KMS-11 (cell line): ENCODE data around the gene ZFP14.
"Not testable (repeated sequence)": the region's sequence is repeated elsewhere in the genome, so short reads cannot be mapped to it uniquely, and the experiment has no call there.

Experiments used
- H2AFZ ChIP-seq: fragments of 200-600 bp; sonication (generic); 2 replicates; pipeline ENCODE4 v1.6.1; 2016; ENCODE audit warnings: antibody characterized with exemption, mixed run types, low read depth
- H3K27ac ChIP-seq: fragments of 200-600 bp; sonication (generic); 2 replicates; pipeline ENCODE4 v1.6.1; 2016; ENCODE audit warnings: mild to moderate bottlenecking, mixed run types
- H3K27me3 ChIP-seq: fragments of 200-600 bp; sonication (generic); 2 replicates; pipeline ENCODE4 v1.6.1; 2017; ENCODE audit warnings: mild to moderate bottlenecking, low read depth, mixed run types, moderate library complexity; ENCODE audit not compliant: insufficient read depth
- H3K36me3 ChIP-seq: fragments of 200-600 bp; sonication (generic); 2 replicates; pipeline ENCODE4 v1.6.1; 2017; ENCODE audit warnings: mild to moderate bottlenecking, mixed run types; ENCODE audit not compliant: insufficient read depth
- H3K4me1 ChIP-seq: fragments of 200-600 bp; sonication (generic); 2 replicates; pipeline ENCODE4 v1.6.1; 2016; ENCODE audit warnings: mild to moderate bottlenecking, low read depth, mixed run types; ENCODE audit not compliant: poor library complexity, severe bottlenecking
- H3K4me2 ChIP-seq: fragments of 200-600 bp; sonication (generic); 2 replicates; pipeline ENCODE4 v1.7.0; 2016; ENCODE audit warnings: mild to moderate bottlenecking, mixed run types
- H3K4me3 ChIP-seq: fragments of 200-600 bp; sonication (generic); IDR thresholded peaks from 2 replicates; pipeline ENCODE4 v1.6.1; 2017; ENCODE audit warnings: low read depth, low read length, mixed read lengths; ENCODE audit not compliant: insufficient read depth
- H3K79me2 ChIP-seq: fragments of 200-600 bp; sonication (generic); 2 replicates; pipeline ENCODE4 v1.6.1; 2016; ENCODE audit warnings: low read depth, mixed run types; ENCODE audit not compliant: insufficient read depth
- H3K9ac ChIP-seq: fragments of 200-600 bp; sonication (generic); 2 replicates; pipeline ENCODE4 v1.6.1; 2016; ENCODE audit warnings: mild to moderate bottlenecking, mixed run types
- H4K20me1 ChIP-seq: fragments of 200-600 bp; sonication (generic); 2 replicates; pipeline ENCODE4 v1.6.1; 2016; ENCODE audit warnings: mild to moderate bottlenecking, mixed run types; ENCODE audit not compliant: insufficient read depth
- TF ChIP-seq, protein P1 (sequence below): fragments of 200-600 bp; sonication (generic); conservative IDR thresholded peaks from 2 replicates; pipeline ENCODE4 v1.6.1; 2017; ENCODE audit warnings: low read depth, mild to moderate bottlenecking, antibody characterized with exemption, low read length, moderate library complexity, mixed read lengths

The ZFP14 gene

GRCh38 chr19:36363845-36364244 lies 15.2 kb downstream of the ZFP14 start:
- Histone ChIP-seq H3K9ac (no peak overlapping the region), H3K27ac (no peak overlapping the region), H3K4me1 (no peaks in the 10 kb centered on the region), H3K27me3 (no peaks in the 10 kb centered on the region), H2AFZ (no peak overlapping the region), H3K4me3 (no peak overlapping the region), H3K36me3 (no peaks in the 10 kb centered on the region), H3K4me2 (no peak overlapping the region), H4K20me1 (no peaks in the 10 kb centered on the region), H3K79me2 (no peaks in the 10 kb centered on the region)
- TF ChIP-seq, protein P1, sequence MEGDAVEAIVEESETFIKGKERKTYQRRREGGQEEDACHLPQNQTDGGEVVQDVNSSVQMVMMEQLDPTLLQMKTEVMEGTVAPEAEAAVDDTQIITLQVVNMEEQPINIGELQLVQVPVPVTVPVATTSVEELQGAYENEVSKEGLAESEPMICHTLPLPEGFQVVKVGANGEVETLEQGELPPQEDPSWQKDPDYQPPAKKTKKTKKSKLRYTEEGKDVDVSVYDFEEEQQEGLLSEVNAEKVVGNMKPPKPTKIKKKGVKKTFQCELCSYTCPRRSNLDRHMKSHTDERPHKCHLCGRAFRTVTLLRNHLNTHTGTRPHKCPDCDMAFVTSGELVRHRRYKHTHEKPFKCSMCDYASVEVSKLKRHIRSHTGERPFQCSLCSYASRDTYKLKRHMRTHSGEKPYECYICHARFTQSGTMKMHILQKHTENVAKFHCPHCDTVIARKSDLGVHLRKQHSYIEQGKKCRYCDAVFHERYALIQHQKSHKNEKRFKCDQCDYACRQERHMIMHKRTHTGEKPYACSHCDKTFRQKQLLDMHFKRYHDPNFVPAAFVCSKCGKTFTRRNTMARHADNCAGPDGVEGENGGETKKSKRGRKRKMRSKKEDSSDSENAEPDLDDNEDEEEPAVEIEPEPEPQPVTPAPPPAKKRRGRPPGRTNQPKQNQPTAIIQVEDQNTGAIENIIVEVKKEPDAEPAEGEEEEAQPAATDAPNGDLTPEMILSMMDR = no peak

DNA sequence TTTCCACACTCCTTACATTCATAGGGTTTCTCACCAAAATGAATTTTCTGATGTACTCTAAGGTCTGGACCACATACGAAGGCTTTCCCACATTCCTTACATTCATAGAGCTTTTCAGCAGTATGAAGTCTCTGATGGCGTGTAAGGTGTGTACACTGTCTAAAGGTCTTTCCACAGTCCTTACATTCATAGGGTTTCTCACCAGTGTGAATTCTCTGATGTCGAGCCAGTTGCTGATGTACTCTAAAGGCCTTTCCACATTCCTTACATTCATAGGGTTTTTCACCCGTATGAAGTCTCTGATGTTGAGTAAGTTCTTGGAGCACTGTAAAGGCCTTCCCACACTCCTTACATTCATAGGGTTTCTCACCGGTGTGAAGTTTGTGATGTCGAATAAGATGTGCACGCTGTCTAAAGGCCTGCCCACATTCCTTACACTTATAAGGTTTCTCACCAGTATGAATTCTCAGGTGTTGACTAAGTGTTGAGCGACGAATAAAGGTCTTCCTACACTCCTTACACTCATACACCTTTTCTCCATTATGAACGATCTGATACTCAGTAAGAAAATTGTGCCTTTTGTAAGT lies 38.1 kb downstream of the ZFP14 start:
- Histone ChIP-seq H3K36me3 (no peaks in the 10 kb centered on the region), H3K4me2 (no peak overlapping the region), H3K79me2 (no peaks in the 10 kb centered on the region), H3K27me3 (no peaks in the 10 kb centered on the region), H4K20me1 (no peaks in the 10 kb centered on the region), H3K9ac (no peak overlapping the region), H3K4me3 (no peak overlapping the region), H2AFZ (no peak overlapping the region), H3K27ac (no peak overlapping the region), H3K4me1 (no peaks in the 10 kb centered on the region)
- TF ChIP-seq, protein P1 = no peak

- H4K20me1 ChIP-seq = no peaks in the 10 kb centered on the region
- H3K4me3 ChIP-seq = no peak overlapping the region
Observed at GRCh38 chr19:36331353-36332228, 47.4 kb downstream of the ZFP14 start.

DNA sequence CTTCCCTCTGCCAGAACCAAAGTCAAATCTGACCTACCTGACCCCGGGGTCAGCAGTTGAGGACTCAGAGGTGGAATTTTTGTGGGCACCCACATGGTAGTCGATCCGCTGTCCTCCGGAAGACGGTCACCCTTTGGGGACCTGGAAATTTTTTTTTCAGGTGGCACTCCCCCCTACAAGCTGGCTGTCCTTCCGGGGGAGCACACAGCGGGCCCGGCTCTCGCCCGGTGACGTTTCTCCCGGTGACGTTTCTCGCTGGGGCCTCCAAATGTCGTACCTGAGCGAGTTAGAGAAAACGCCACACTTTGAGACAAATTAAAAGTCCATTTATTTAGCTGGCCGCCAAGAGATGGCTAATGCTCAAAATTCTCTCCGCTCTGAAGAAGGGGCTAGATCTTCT lies 48.8 kb downstream of the ZFP14 start:
- Histone ChIP-seq H2AFZ (no peak overlapping the region), H3K27ac (no peak overlapping the region), H3K9ac (no peak overlapping the region), H3K4me3 (no peak overlapping the region), H3K4me1 (no peaks in the 10 kb centered on the region), H3K79me2 (no peaks in the 10 kb centered on the region), H4K20me1 (no peaks in the 10 kb centered on the region), H3K4me2 (no peak overlapping the region), H3K36me3 (no peaks in the 10 kb centered on the region), H3K27me3 (no peaks in the 10 kb centered on the region)
- TF ChIP-seq, protein P1 = no peak

More at GRCh38 chr19:36331353-36332228, 47.4 kb downstream of the ZFP14 start:
- Histone ChIP-seq H3K4me2 (no peak overlapping the region), H3K9ac (no peak overlapping the region), H3K36me3 (no peaks in the 10 kb centered on the region), H3K27me3 (no peaks in the 10 kb centered on the region), H2AFZ (no peak overlapping the region), H3K79me2 (no peaks in the 10 kb centered on the region), H3K4me1 (no peaks in the 10 kb centered on the region), H3K27ac (no peak overlapping the region)
- TF ChIP-seq, protein P1 = no peak

DNA sequence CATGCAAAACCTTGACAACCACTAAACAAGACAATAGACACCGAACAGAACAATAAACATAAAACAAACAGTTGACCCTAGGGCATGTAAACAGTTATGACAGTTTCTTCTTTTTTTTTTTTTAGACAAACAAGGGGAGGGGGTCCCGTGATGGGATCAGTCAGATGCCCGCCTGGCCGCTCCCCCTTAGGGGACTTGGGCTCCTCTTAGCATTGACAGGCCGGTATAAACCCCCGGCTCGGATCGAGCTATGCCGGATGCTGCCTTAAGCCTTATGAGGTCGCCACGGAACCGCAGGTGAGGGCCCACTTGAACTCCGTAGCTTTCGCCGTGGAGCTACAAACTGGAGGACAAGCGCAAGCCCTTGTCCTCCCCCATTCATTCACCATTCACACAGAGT lies 49.5 kb downstream of the ZFP14 start:
- not testable (repeated sequence) for H3K4me3 ChIP-seq, H3K9ac ChIP-seq, H3K4me1 ChIP-seq, H3K79me2 ChIP-seq, H4K20me1 ChIP-seq, H3K36me3 ChIP-seq, H2AFZ ChIP-seq, H3K4me2 ChIP-seq, H3K27me3 ChIP-seq, H3K27ac ChIP-seq

- not testable (repeated sequence) for H3K27me3 ChIP-seq, H3K4me2 ChIP-seq, H3K4me1 ChIP-seq, H3K79me2 ChIP-seq, H3K4me3 ChIP-seq, H2AFZ ChIP-seq, H3K27ac ChIP-seq, H3K9ac ChIP-seq, H3K36me3 ChIP-seq, H4K20me1 ChIP-seq
Observed at GRCh38 chr19:36326649-36327048, 52.4 kb downstream of the ZFP14 start.

DNA sequence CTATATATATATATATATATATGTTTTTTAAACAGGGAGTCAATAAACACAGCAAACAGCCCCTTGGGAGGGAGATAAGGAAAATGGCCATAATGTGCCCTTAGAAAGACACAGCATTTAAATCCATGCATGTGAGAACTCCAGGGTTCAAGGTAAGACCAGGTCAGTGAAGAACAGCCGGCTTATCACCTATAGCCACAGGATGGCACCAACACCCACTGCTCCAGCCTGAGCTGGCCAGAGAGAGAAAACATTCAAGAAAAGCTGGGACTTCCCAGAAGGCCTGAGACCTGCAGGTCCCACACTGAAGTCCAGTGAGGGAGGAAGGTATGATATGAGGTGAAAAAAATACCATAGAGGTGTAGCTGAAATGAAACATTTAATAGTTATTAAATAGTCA lies 63.8 kb downstream of the ZFP14 start:
- H2AFZ ChIP-seq, H3K9ac ChIP-seq, H3K27me3 ChIP-seq, H3K4me3 ChIP-seq, H3K27ac ChIP-seq, H3K4me2 ChIP-seq, H4K20me1 ChIP-seq, H3K79me2 ChIP-seq, H3K4me1 ChIP-seq, H3K36me3 ChIP-seq: not testable (repeated sequence)
